ENCODE results near the gene HOXD8. TPM values are rescaled to one million over a fixed set of nuclear protein-coding genes. Genes with fewer than 3 reads are reported as not detected.

HOXD8 gene
- total RNA-seq, 2 experiments from 2014 or later = not detected

- Mint-ChIP-seq H3K36me3 (peaks cover 5% of the 10 kb centered on the region), H3K27me3 (peaks cover 87% of the 10 kb centered on the region), H3K27ac (no peak overlapping the region), H3K4me1 (peaks cover 2% of the 10 kb centered on the region), H3K9me3 (peaks cover 8% of the 10 kb centered on the region), H3K4me3 (no peak overlapping the region)
- DNase-seq (no peak), ATAC-seq (ENCODE audit: low read depth) (no peak)
- POLR2A ChIA-PET = no interaction called here
Measured at GRCh38 chr2:176112375-176113302, 16.9 kb upstream of the HOXD8 start.

DNA sequence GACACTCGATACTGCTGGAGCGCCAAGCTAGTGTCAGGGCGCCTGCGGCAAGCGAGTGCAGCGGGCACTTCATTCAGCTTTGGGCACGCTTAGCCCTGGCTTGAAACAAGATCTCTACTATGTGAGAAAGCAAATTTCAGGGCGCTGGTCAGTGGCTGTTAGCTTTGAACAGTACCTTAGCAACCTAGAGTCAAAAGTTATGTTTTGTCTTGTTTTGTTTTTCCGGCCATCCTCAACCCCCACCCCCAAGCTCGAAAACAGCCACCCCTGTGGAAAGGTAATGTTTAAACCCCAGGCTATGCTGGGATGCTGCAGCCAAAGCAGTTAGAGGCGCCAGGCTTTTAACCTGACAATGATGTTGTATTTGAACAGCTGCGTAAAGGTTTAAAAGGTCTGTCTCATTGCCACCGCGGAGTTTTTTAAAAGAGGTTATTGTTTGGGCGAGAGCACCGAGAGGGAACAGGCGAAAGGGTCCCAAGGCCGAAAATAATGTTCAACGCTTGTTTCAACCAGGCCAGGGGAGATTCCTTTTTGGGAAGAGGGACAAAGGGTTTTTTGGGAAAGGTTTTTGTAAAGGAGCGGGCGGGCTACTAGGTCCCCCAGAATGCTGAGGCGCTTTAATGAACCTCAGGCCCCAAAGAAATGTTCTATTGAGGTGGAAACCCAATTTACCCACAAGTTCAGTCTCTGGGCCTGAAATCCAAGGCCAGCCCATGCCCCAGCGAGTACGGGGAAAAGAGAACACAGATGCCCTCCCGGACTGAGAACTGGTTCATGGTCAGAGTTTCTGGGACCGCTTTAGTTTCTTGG lies 15.2 kb upstream of the HOXD8 start:
- H3K4me3 Mint-ChIP-seq = no peak overlapping the region
- H3K27ac Mint-ChIP-seq = no peak overlapping the region
- H3K27me3 Mint-ChIP-seq = peaks cover 96% of the 10 kb centered on the region
- peaks cover 10% of the 10 kb centered on the region for H3K9me3 Mint-ChIP-seq
- POLR2A ChIA-PET = no interaction called here
- ATAC-seq (ENCODE audit: low read depth) (no peak), DNase-seq (no peak)
- H3K4me1 Mint-ChIP-seq = peaks cover 2% of the 10 kb centered on the region
- H3K36me3 Mint-ChIP-seq = peaks cover 5% of the 10 kb centered on the region

DNA sequence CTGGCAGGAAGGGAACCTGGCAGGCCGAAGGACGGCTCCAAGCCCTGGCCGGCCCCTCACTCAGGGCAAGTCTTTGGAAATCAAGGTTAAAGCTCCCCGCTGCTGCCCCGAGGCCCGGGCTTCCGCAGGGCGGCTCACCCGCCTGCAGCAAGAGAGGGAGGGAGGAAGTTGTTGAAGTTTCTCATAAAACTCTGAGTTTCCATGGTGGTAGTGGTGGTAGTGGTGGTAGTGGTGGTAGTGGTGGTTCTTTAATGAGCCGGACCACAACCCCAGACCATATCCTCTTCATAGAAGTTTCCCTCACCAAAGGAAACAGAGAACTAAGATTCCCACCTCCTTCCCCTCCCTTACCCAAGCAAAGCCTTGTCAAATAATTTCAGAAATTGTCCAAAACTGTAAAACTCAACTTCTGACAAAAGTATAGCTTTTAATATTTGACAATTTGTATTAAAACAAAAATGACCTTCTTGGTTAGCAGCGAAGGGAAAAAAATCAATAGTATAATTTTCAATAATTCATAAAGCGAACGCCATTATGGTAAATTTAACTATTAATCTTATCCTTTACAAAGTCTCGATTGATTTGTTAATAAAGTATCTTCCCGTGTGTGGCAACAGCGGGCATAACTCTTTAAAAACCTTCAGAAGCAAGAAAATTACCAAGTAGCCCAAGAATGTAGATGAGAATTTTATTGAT lies 14.4 kb upstream of the HOXD8 start:
- Mint-ChIP-seq H3K27me3 (peaks cover 96% of the 10 kb centered on the region), H3K9me3 (peaks cover 8% of the 10 kb centered on the region), H3K4me3 (no peak overlapping the region), H3K27ac (no peak overlapping the region), H3K36me3 (peaks cover 3% of the 10 kb centered on the region), H3K4me1 (peaks cover 2% of the 10 kb centered on the region)
- ATAC-seq (ENCODE audit: low read depth) (no peak), DNase-seq (no peak)
- POLR2A ChIA-PET = no interaction called here

- Mint-ChIP-seq H3K36me3 (peaks cover 3% of the 10 kb centered on the region), H3K4me3 (no peak within 1 kb of the TSS), H3K9me3 (peaks cover 8% of the 10 kb centered on the region), H3K27ac (peak within 1 kb of the TSS; percentile 61), H3K27me3 (peaks cover 96% of the 10 kb centered on the region), H3K4me1 (peaks cover 2% of the 10 kb centered on the region)
- ATAC-seq (ENCODE audit: low read depth) (no peak), DNase-seq (no peak)
- POLR2A ChIA-PET = no interaction called here
Measured at GRCh38 chr2:176115883-176116813, 13.4 kb upstream of the HOXD8 start, which contains the start of gene HOXD10. Gene HOXD10, plus strand, starts transcription at chr2:176116778. Its CDS starts 56 bp downstream, at chr2:176116834.

DNA sequence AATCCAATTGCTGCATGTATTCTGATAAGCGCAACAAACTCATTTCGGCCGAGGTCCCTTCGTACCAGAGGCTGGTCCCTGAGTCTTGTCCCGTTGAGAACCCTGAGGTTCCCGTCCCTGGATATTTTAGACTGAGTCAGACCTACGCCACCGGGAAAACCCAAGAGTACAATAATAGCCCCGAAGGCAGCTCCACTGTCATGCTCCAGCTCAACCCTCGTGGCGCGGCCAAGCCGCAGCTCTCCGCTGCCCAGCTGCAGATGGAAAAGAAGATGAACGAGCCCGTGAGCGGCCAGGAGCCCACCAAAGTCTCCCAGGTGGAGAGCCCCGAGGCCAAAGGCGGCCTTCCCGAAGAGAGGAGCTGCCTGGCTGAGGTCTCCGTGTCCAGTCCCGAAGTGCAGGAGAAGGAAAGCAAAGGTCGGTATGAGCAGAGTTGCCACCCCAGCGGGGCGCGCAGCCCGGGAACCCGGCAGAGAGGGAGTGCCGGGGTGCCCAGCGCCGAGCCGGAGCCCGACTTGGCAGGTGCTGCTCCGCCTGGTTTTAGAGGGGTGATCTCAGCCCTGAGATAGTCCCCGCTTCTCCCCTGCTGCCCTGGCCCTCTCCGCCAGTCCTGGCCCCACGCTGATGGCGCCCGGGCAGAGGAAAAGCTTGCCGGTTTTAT lies 12.2 kb upstream of the HOXD8 start:
- DNase-seq (no peak), ATAC-seq (ENCODE audit: low read depth) (no peak)
- Mint-ChIP-seq H3K27ac (peak overlapping the region; percentile 61), H3K4me3 (no peak overlapping the region), H3K9me3 (peaks cover 8% of the 10 kb centered on the region), H3K27me3 (peaks cover 89% of the 10 kb centered on the region), H3K4me1 (peaks cover 2% of the 10 kb centered on the region), H3K36me3 (peaks cover 3% of the 10 kb centered on the region)
- POLR2A ChIA-PET = no interaction called here

DNA sequence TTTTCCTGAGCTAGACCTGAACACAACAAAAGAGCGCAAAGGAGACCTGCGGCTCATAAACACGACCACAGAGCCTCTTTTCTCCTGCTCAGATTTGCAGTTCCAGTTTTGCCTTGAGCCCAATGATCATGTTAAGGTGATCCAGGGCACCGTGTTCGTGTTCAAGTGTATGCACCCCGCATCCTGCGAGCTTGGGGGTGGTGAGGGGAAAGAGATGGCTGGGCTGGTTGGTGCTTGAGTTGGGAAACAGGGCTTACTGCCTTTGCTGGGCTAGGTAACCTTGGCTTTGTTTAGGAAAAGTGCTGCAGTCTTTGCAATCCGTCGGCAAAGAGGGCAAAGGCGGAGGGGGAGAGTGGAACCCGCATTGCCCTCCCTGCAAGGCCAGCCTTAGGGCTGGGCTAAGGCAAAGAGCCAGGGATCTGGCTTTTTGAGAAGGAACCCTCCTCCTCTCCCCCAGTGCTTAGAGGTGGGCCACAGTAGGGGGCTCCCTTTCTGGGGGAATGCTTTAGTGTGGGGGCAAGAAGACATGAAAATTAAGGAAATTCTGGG lies 11.6 kb upstream of the HOXD8 start:
- peaks cover 86% of the 10 kb centered on the region for H3K27me3 Mint-ChIP-seq
- H3K36me3 Mint-ChIP-seq = peaks cover 3% of the 10 kb centered on the region
- POLR2A ChIA-PET = no interaction called here
- H3K27ac Mint-ChIP-seq = no peak overlapping the region
- peaks cover 8% of the 10 kb centered on the region for H3K9me3 Mint-ChIP-seq
- DNase-seq = no peak
- no peak overlapping the region for H3K4me3 Mint-ChIP-seq
- ATAC-seq (ENCODE audit: low read depth) = no peak
- H3K4me1 Mint-ChIP-seq = peaks cover 2% of the 10 kb centered on the region

- Mint-ChIP-seq H3K9me3 (peaks cover 2% of the 10 kb centered on the region), H3K27ac (no peak overlapping the region), H3K4me1 (peaks cover 3% of the 10 kb centered on the region), H3K36me3 (peaks cover 3% of the 10 kb centered on the region), H3K4me3 (no peak overlapping the region), H3K27me3 (peaks cover 84% of the 10 kb centered on the region)
- ATAC-seq (ENCODE audit: low read depth) (no peak), DNase-seq (no peak)
- POLR2A ChIA-PET = no interaction called here
Measured at GRCh38 chr2:176118601-176119339, 10.7 kb upstream of the HOXD8 start.

GRCh38 chr2:176120364-176121189 lies 8.9 kb upstream of the HOXD8 start:
- POLR2A ChIA-PET = no interaction called here
- Mint-ChIP-seq H3K36me3 (peaks cover 3% of the 10 kb centered on the region), H3K9me3 (peaks cover 2% of the 10 kb centered on the region), H3K4me3 (no peak overlapping the region), H3K4me1 (peaks cover 7% of the 10 kb centered on the region), H3K27ac (no peak overlapping the region), H3K27me3 (peaks cover 84% of the 10 kb centered on the region)
- no peak for ATAC-seq (ENCODE audit: low read depth)
- DNase-seq = peak; percentile 13

GRCh38 chr2:176121190-176122051 lies 8.1 kb upstream of the HOXD8 start:
- H3K27me3 Mint-ChIP-seq = peaks cover 84% of the 10 kb centered on the region
- peaks cover 2% of the 10 kb centered on the region for H3K9me3 Mint-ChIP-seq
- POLR2A ChIA-PET = no interaction called here
- DNase-seq (no peak), ATAC-seq (ENCODE audit: low read depth) (no peak)
- no peak overlapping the region for H3K27ac Mint-ChIP-seq
- peaks cover 7% of the 10 kb centered on the region for H3K4me1 Mint-ChIP-seq
- no peak overlapping the region for H3K4me3 Mint-ChIP-seq
- H3K36me3 Mint-ChIP-seq = peaks cover 3% of the 10 kb centered on the region

DNA sequence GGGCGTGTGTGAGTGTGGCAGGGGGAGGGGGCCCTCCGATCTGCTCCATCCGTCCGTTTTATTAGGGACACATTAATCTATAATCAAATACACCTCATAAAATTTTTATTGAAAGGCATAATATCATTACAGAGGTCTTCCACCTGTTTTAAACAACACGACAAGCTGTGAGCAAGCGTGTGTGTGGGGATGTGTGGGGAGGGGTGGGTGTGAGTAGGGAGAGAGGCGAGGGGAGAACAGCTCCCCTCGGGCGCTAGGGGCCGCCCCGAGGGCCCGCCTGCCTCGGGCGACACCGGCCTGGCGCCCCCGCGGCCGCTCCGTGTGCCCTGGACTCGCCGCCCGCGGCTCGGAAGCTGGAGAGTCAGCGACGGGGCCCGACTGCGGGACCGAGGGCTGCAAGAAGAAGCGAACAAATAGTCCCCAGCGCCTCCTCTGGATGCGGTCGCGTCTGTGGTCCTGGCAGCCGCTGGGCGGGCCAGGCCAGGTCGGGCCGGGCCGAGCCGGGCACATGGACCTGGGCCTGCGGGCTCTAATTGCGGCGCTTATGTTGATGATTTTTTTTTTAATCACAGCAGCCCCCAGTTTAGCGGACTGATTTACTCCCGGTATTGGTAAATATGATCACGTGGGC lies 7.3 kb upstream of the HOXD8 start:
- ATAC-seq (ENCODE audit: low read depth) = no peak
- no peak overlapping the region for H3K27ac Mint-ChIP-seq
- POLR2A ChIA-PET = no interaction called here

More for the DNA sequence above, 7.3 kb upstream of the HOXD8 start:
- Mint-ChIP-seq H3K4me3 (no peak overlapping the region), H3K36me3 (no peaks in the 10 kb centered on the region), H3K9me3 (peaks cover 2% of the 10 kb centered on the region), H3K4me1 (peaks cover 7% of the 10 kb centered on the region), H3K27me3 (peaks cover 84% of the 10 kb centered on the region)
- no peak for DNase-seq

Data from activated naive CD8-positive, alpha-beta T cell treated with anti-CD3 and anti-CD28 coated beads, Interleukin-2, amount 10 ng/mL, durations not matched to agents 7 days and 5 days (primary cell).